HepG2 (cell line): ENCODE measurements around the gene CD79A.

Source experiments
- ATAD3A ChIP-seq: sonication (generic); formaldehyde crosslinking; IDR thresholded peaks from 2 replicates; pipeline ENCODE4 v1.4.0; 2020; ENCODE audit warnings: missing genetic modification reagents
- ATF3 ChIP-seq: sonication (generic); formaldehyde crosslinking; IDR thresholded peaks from 2 replicates; pipeline ENCODE4 v1.4.0; 2020; ENCODE audit warnings: missing genetic modification reagents
- CBFB ChIP-seq: sonication (generic); formaldehyde crosslinking; IDR thresholded peaks from 2 replicates; pipeline ENCODE4 v1.4.0; 2020; ENCODE audit warnings: missing genetic modification reagents
- CTCF ChIP-seq: sonication (generic); formaldehyde crosslinking; IDR thresholded peaks from 2 replicates; pipeline ENCODE4 v1.5.0; 2020; ENCODE audit warnings: mild to moderate bottlenecking, missing genetic modification reagents, moderate library complexity
- GATAD1 ChIP-seq: IDR thresholded peaks from 2 replicates; pipeline ENCODE4 v1.6.1; 2016; ENCODE audit warnings: missing genetic modification reagents, missing compliant biosample characterization
- PBX3 ChIP-seq: sonication (generic); formaldehyde crosslinking; IDR thresholded peaks from 2 replicates; pipeline ENCODE4 v1.8.1; 2023; ENCODE audit warnings: missing genetic modification reagents, inconsistent platforms, borderline replicate concordance
- PCBP1 ChIP-seq: fragments of 200-400 bp; formaldehyde crosslinking; IDR thresholded peaks from 2 replicates; pipeline ENCODE4 v1.6.1; 2017; ENCODE audit warnings: mild to moderate bottlenecking, low read depth, low read length, borderline replicate concordance
- POLR2A ChIP-seq, 2 experiments: IDR thresholded peaks; 2 replicates each; pipeline ENCODE4 v1.6.1; 2011; ENCODE audit warnings: low read depth in 2 of 2, low read length in 2 of 2, mild to moderate bottlenecking in 1 of 2, moderate library complexity in 1 of 2; ENCODE audit not compliant: insufficient read depth in 1 of 2
- POLR2AphosphoS5 ChIP-seq: IDR thresholded peaks from 2 replicates; pipeline ENCODE4 v1.6.1; 2012; ENCODE audit warnings: low read depth, low read length
- RERE ChIP-seq: IDR thresholded peaks from 2 replicates; pipeline ENCODE4 v1.6.1; 2016; ENCODE audit warnings: low read depth, missing genetic modification reagents, missing compliant biosample characterization
- TAF15 ChIP-seq: fragments of 200-400 bp; formaldehyde crosslinking; IDR thresholded peaks from one replicate; pipeline ENCODE4 v1.6.1; 2018; ENCODE audit warnings: mild to moderate bottlenecking, low read depth, low read length; ENCODE audit not compliant: poor library complexity, severe bottlenecking
- ZNF274 ChIP-seq: sonication (generic); formaldehyde crosslinking; IDR thresholded peaks from 2 replicates; pipeline ENCODE4 v1.5.1; 2020; ENCODE audit warnings: mild to moderate bottlenecking, missing genetic modification reagents
- ZNF704 ChIP-seq: sonication (generic); formaldehyde crosslinking; IDR thresholded peaks from 2 replicates; pipeline ENCODE4 v1.8.1; 2023; ENCODE audit warnings: mild to moderate bottlenecking, inconsistent platforms, moderate library complexity, missing genetic modification reagents, borderline replicate concordance

- no peak for TF ChIP-seq ZNF704
- no peak for TF ChIP-seq ATF3 (CRISPR knock-in tag)
- TF ChIP-seq PCBP1 = peak; percentile 91
- TF ChIP-seq POLR2A (IDR thresholded peaks at IDR 0.05; ENCODE audit: insufficient read depth in 1 of 2, low read depth in 2 of 2, low read length in 2 of 2) = peak; percentile 80 to 92
- TF ChIP-seq RERE (CRISPR knock-in tag) = no peak
- TF ChIP-seq TAF15 = no peak
- peak; percentile 82 for TF ChIP-seq CTCF (CRISPR knock-in tag)
- no peak for TF ChIP-seq PBX3
- peak; percentile 70; the same call in 1 of the 2 replicates for TF ChIP-seq CBFB
- peak; percentile 94 for TF ChIP-seq POLR2AphosphoS5
- TF ChIP-seq GATAD1 = peak; percentile 84
- TF ChIP-seq ATAD3A (CRISPR knock-in tag) = no peak
- peak; percentile 75 for TF ChIP-seq ZNF274
These were observed 17.3 kb upstream of the CD79A start, which contains the start of gene RPS19 for GRCh38 chr19:41859618-41860418.
